Fibroblast of villous mesenchyme (primary cell): ENCODE results near the gene HMGB1. TPM values are rescaled to one million over a fixed set of nuclear protein-coding genes. Genes with fewer than 3 reads are reported as not detected.

ENCODE experiments used
- DNase-seq: peaks from one replicate; pipeline ENCODE4 v3.0.0-alpha.2; 2010; ENCODE audit warnings: low read depth
- H3K4me3 ChIP-seq: 2 replicates; pipeline ENCODE4 v1.5.1; 2011; ENCODE audit warnings: low read depth, mild to moderate bottlenecking, low read length
- CTCF ChIP-seq: IDR thresholded peaks from 2 replicates; pipeline ENCODE4 v1.5.1; 2012; ENCODE audit warnings: low read depth, mild to moderate bottlenecking, low read length; ENCODE audit not compliant: insufficient read depth
- total RNA-seq: library from RNA; depleted of rRNA; stranded (reverse); fragments of >200 nt; gene quantifications from 2 replicates; pipeline ENCODE4 v1.2.3, GENCODE V29; 2012

The HMGB1 gene
- total RNA-seq, 1 donor, result 115 TPM

GRCh38 chr13:30421093-30422053 is 44.4 kb downstream of the HMGB1 start:
- TF ChIP-seq CTCF, result no peak
- DNase-seq, result peak; percentile 87
- peak overlapping the region; percentile 67 for H3K4me3 ChIP-seq

- no peak for DNase-seq
- no peak for TF ChIP-seq CTCF
- no peak overlapping the region for H3K4me3 ChIP-seq
These were observed 46.8 kb downstream of the HMGB1 start for GRCh38 chr13:30418717-30419459.

- DNase-seq, result no peak
- no peak for TF ChIP-seq CTCF
- H3K4me3 ChIP-seq, result no peak overlapping the region
These were observed 47.5 kb downstream of the HMGB1 start for GRCh38 chr13:30418075-30418716.

GRCh38 chr13:30416471-30416870 is 49.3 kb downstream of the HMGB1 start:
- no peak for DNase-seq
- TF ChIP-seq CTCF, result no peak
- no peak overlapping the region for H3K4me3 ChIP-seq

GRCh38 chr13:30415430-30416030 is 50.2 kb downstream of the HMGB1 start:
- TF ChIP-seq CTCF, result no peak
- DNase-seq, result no peak
- H3K4me3 ChIP-seq, result no peak overlapping the region

GRCh38 chr13:30413842-30414241 is 51.9 kb downstream of the HMGB1 start:
- no peak for DNase-seq
- H3K4me3 ChIP-seq, result no peak overlapping the region
- no peak for TF ChIP-seq CTCF
